PFSK-1 (cell line): ENCODE data around the gene KCNQ1.

Experiments used
- FOXP2 ChIP-seq: optimal IDR thresholded peaks from 2 replicates; pipeline ENCODE3; 2011; ENCODE audit warnings: borderline replicate concordance, control low read depth, inconsistent platforms; ENCODE audit not compliant: insufficient read depth; ENCODE audit errors: extremely low read length, extremely low read depth
- POLR2AphosphoS5 ChIP-seq: IDR thresholded peaks from 2 replicates; pipeline ENCODE4 v1.6.1; 2012; ENCODE audit warnings: low read depth, mild to moderate bottlenecking, control low read depth, low read length, moderate library complexity
- REST ChIP-seq, 2 experiments: IDR thresholded peaks; 2 replicates each; pipeline versions ENCODE4 v1.6.1 to v1.8.0; 2011 to 2012; ENCODE audit warnings: low read depth in 2 of 2, low read length in 2 of 2, control low read depth in 1 of 2, inconsistent platforms in 1 of 2, mild to moderate bottlenecking in 1 of 2, moderate library complexity in 1 of 2; ENCODE audit not compliant: insufficient read depth in 1 of 2
- SIN3A ChIP-seq: IDR thresholded peaks from 2 replicates; pipeline ENCODE4 v1.6.1; 2012; ENCODE audit warnings: mild to moderate bottlenecking, low read length, moderate library complexity, borderline replicate concordance; ENCODE audit not compliant: insufficient read depth
- TAF1 ChIP-seq: IDR thresholded peaks from 2 replicates; pipeline ENCODE4 v1.6.1; 2012; ENCODE audit warnings: low read length, control low read depth, borderline replicate concordance; ENCODE audit not compliant: insufficient read depth

Gene KCNQ1

GRCh38 chr11:2801711-2802388 is 357.0 kb downstream of the KCNQ1 start:
- TF ChIP-seq TAF1 (no peak), FOXP2 (no peak), REST (IDR thresholded peaks at IDR 0.05; ENCODE audit: insufficient read depth in 1 of 2, low read depth in 2 of 2, low read length in 2 of 2) (no peak), SIN3A (no peak), POLR2AphosphoS5 (no peak)

GRCh38 chr11:2802389-2803185 is 357.8 kb downstream of the KCNQ1 start:
- no peak for TF ChIP-seq TAF1

- no peak for TF ChIP-seq REST (IDR thresholded peaks at IDR 0.05; ENCODE audit: insufficient read depth in 1 of 2, low read depth in 2 of 2, low read length in 2 of 2)
- TF ChIP-seq TAF1: no peak
- TF ChIP-seq POLR2AphosphoS5: no peak
- TF ChIP-seq SIN3A: no peak
- no peak for TF ChIP-seq FOXP2
These were observed 358.6 kb downstream of the KCNQ1 start for GRCh38 chr11:2803186-2804091.

GRCh38 chr11:2804189-2804588 is 359.4 kb downstream of the KCNQ1 start:
- TF ChIP-seq POLR2AphosphoS5 (no peak), REST (IDR thresholded peaks at IDR 0.05; ENCODE audit: insufficient read depth in 1 of 2, low read depth in 2 of 2, low read length in 2 of 2) (no peak), TAF1 (no peak), SIN3A (no peak), FOXP2 (no peak)

GRCh38 chr11:2804701-2805387 is 360.0 kb downstream of the KCNQ1 start:
- TF ChIP-seq TAF1: no peak
- TF ChIP-seq REST (IDR thresholded peaks at IDR 0.05; ENCODE audit: insufficient read depth in 1 of 2, low read depth in 2 of 2, low read length in 2 of 2): no peak
- TF ChIP-seq SIN3A: no peak
- no peak for TF ChIP-seq POLR2AphosphoS5
- TF ChIP-seq FOXP2: no peak
